Hematopoietic multipotent progenitor cell treated with erythropoietin and hydrocortisone succinate and interleukin-3 and kit ligand, for 17 days (in vitro differentiated cells): ENCODE data around the gene CCL11.
"Not testable (repeated sequence)": the region's sequence is repeated elsewhere in the genome, so short reads cannot be mapped to it uniquely, and the experiment has no call there.

Source experiments
- DNase-seq: peaks from one replicate; pipeline ENCODE4 v3.0.0-alpha.2; 2015; ENCODE audit warnings: low spot score

Gene CCL11

DNA sequence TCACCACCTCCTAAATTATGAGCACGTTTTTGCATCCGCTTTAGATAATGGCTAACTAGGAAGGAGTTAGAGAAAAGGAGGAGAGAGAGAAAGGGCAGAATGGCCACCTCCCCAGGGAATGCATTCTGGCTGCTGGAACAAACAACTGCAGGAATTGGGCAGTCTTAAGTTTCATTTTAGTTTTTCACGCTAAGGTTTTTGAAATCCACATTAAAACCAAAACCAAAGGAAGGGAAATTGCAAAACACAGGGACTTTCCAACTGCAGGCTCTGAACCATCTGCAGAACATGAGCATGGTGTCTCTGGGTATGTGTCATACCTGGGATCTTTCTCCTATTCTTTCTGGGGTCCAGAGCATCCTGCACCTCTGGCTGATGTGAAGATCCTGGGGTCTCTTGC lies 21.6 kb downstream of the CCL11 start:
- no peak for DNase-seq

DNA sequence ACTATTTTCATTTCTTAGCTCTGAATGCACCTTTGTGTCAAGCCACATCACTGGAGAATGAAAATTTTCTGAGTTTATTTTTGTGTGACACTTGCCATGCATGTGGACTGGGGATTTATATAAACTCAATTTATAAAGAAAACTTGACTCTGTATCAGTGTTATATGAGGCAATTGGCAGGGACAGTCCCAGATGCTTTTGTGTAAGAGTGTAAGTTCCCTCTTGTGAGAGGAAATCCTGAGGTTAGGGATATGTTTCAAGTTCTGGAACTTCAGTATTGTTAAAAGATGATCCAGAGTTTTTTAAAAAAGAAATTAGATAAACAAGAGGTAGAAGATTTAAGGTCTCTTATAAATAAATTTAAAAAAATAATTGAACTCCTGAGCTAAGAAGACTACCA lies 22.8 kb downstream of the CCL11 start:
- no peak for DNase-seq

DNA sequence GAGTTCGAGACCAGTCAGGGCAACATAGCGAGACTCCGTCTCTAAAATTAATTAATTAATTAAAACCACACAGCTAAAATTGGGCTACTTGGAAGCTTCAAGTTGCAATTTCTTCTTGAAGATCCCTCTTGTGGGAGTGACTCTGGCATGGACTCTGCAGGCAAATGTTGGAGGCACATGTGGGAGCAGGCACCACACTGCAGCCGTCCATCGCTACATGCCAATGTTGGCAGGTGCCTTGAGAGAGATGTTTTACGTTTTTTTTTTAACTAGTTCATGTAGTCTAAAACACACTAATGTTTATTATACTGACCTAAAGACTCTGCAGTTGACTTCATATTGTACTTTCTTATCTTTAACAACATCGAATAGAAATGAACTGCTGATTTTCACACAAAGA lies 25.7 kb downstream of the CCL11 start:
- no peak for DNase-seq

DNA sequence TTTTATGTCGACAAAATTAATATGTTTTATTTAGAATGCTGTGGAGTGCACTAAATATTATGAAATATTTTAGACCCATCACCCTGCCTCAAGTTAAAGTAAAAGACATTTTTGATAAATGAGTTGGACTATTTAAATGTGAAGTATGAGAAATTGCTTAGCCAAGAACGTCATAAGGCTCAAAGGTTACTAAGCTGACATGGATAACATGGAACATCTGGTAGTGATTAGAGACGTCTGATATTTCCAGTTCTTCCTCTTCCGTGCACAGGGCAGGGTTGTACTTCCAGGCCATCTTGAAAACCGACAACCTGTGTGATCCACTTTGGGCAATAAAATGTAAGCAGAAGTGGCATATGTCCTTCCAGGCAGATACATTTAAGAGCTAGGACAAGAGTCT lies 26.5 kb downstream of the CCL11 start:
- no peak for DNase-seq

DNA sequence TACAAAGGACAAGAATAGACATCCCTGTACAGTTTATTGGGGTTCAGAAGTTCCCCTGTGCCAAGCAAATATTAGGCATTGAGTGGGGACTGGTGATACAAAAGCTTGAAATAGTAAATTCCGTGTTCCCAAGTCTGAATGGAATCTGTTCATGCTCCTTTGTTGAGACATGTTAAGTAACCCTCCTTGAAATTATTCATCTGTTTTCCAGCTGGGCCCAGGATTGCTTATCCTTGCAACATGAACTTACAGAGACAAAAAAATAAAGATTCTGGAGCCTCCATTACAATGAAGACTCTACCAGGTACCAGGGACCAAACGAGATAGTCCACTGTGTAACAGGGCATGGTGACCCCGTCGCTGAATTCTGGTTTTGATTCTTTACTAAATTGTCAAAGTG lies 27.6 kb downstream of the CCL11 start:
- DNase-seq = no peak

DNA sequence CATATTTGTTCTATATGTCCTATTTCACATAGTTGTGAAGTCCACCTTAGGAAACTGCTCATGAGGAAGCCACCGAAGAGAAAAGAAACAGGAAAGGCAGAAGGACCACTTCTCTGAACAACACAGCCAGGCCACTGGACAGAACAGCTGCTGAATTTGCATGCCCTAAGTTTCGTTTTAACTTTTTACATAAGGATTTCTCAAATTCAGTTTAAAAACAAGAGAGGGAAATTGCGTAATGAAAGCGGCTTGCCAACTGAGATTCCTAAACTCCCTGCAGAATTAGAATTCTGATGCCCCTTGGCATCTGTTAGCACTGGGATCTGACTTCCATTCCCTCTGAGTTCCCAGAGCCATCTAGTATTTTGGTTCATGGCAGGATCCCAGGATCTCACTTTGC lies 28.7 kb downstream of the CCL11 start:
- DNase-seq = no peak

DNA sequence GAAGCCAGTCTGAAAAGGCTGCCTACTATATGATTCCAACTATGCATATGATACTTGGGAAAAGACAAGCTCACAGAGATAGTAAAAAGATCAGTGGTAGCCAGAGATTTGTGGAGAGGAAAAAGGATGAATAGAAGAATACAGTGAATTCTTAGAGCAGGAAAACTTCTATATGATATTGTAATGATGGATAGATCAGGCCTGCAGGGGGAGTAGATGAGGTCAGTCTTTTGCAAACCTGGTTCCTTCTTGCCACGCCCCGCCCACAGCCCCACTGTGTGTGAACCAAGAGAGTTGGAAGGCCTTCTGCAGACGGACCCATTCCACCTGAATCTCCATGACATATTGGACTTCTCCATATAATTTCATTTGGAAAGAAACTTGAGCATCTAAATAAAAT lies 32.9 kb downstream of the CCL11 start:
- no peak for DNase-seq

DNA sequence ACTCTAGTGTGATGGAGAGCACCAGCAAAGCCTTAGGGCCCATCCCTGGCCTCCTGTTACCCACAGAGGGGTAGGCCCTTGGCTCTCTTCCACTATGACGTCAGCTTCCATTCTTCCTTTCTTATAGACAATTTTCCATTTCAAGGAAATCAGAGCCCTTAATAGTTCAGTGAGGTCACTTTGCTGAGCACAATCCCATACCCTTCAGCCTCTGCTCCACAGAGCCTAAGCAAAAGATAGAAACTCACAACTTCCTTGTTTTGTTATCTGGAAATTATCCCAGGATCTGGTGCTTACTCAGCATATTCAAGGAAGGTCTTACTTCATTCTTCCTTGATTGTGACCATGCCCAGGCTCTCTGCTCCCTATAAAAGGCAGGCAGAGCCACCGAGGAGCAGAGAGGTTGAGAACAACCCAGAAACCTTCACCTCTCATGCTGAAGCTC lies 33.5 kb downstream of the CCL11 start, which contains the start of gene CCL8:
TSS of gene CCL8 (plus strand) at position 397 of the 445 bp plus-strand sequence. CDS start 67 bp downstream, outside the sequence.
- DNase-seq = no peak

DNA sequence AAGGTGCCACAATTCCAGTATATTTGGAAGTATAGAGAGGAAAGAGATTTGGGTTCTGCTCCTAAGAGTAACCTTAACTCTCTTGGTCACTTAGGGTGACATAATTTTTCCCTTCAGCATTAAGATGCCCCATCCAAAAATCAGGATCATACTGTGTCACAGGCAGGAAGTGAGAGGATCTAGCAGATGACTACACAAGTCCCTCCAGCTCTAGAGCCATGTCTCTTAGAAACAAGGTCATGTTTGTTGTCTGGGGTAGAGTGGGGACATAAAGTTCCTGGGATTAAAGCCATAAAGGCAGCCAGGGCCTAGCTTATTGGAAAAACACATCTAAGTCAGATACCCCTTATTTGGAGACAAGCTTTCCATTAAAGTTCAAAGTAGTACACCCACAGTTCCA lies 36.4 kb downstream of the CCL11 start:
- DNase-seq = no peak

DNA sequence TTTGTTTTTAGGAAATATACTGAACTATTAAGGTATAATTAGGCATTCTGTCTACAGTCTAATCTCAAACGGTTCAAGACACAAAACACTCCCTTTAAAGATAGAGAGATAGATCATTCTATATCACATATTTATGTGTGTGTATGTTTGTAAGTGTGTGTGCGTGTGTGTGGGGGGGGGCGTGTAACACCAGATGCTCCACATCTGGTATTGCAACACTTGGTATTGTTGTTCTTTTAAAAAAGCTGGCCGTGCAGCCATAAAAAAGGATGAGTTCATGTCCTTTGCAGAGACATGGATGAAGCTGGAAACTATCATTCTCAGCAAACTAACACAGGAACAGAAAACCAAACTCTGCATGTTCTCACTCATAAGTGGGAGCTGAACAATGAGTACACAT lies 42.0 kb downstream of the CCL11 start:
- DNase-seq = not testable (repeated sequence)

DNA sequence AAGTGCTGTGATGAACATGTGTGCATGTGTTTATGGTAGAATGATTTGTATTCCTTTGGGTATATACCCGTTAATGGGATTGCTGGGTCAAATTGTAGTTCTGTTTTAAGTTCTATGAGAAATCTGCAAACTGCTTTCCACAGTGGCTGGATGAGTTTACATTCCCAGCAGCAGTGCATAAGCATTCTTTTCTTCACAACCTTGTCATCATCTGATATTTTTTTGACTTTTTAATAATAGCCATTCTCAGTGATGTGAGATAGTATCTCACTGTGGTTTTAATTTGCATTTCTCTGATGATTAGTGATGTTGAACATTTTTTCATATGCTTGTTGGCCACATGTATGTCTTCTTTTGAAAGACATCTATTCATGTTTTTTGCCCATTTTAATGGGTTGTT lies 52.2 kb downstream of the CCL11 start:
- DNase-seq = no peak
